Stimulated activated CD4-positive, alpha-beta T cell treated with anti-CD3 and anti-CD28 coated beads, Interleukin-4, amount 100 ng/mL, for 24 hours (primary cell): Measurements from ENCODE around the gene PRND.
"Not testable (repeated sequence)": the region's sequence is repeated elsewhere in the genome, so short reads cannot be mapped to it uniquely, and the experiment has no call there.

Experiments
- DNase-seq: peaks from one replicate; pipeline ENCODE4 v3.0.0-alpha.2; 2020

Gene PRND

GRCh38 chr20:4709261-4710105 lies 12.2 kb upstream of the PRND start:
- DNase-seq, result no peak

GRCh38 chr20:4710106-4710475 lies 11.6 kb upstream of the PRND start:
- no peak for DNase-seq

GRCh38 chr20:4711511-4711910 lies 10.2 kb upstream of the PRND start:
- DNase-seq, result no peak

- no peak for DNase-seq
Observed at GRCh38 chr20:4713401-4713800, 8.3 kb upstream of the PRND start.

GRCh38 chr20:4714818-4715217 lies 6.9 kb upstream of the PRND start:
- DNase-seq, result no peak

GRCh38 chr20:4717816-4718570 lies 3.7 kb upstream of the PRND start:
- DNase-seq, result no peak

- no peak for DNase-seq
Observed at GRCh38 chr20:4719190-4719589, 2.5 kb upstream of the PRND start.

GRCh38 chr20:4720041-4720976 lies 1.4 kb upstream of the PRND start:
- peak; percentile 78 for DNase-seq

- DNase-seq, result no peak
Observed at GRCh38 chr20:4720977-4721349, 746 bp upstream of the PRND start.

- no peak for DNase-seq
Observed at GRCh38 chr20:4722571-4722970, 862 bp downstream of the PRND start.

GRCh38 chr20:4722993-4723392 lies 1.3 kb downstream of the PRND start:
- no peak for DNase-seq

- DNase-seq, result not testable (repeated sequence)
Observed at GRCh38 chr20:4723553-4723952, 1.8 kb downstream of the PRND start.

GRCh38 chr20:4724459-4725262 lies 3.0 kb downstream of the PRND start:
- no peak for DNase-seq

- no peak for DNase-seq
Observed at GRCh38 chr20:4725263-4725550, 3.5 kb downstream of the PRND start.

- peak; percentile 34 for DNase-seq
Observed at GRCh38 chr20:4726710-4727397, 5.1 kb downstream of the PRND start.

GRCh38 chr20:4728120-4728760 lies 6.5 kb downstream of the PRND start:
- DNase-seq, result no peak

- no peak for DNase-seq
Observed at GRCh38 chr20:4729265-4729664, 7.6 kb downstream of the PRND start.

- DNase-seq, result no peak
Observed at GRCh38 chr20:4730780-4731179, 9.1 kb downstream of the PRND start.

- DNase-seq, result no peak
Observed at GRCh38 chr20:4736875-4737274, 15.2 kb downstream of the PRND start.

- DNase-seq, result no peak
Observed at GRCh38 chr20:4737857-4738627, 16.3 kb downstream of the PRND start.
